M059J (cell line): ENCODE data around the gene PLEKHA6. TPM values are rescaled to one million over a fixed set of nuclear protein-coding genes. Genes with fewer than 3 reads are reported as not detected.

Experiments used
- DNase-seq: peaks from one replicate; pipeline ENCODE4 v3.0.0-alpha.2; 2012; ENCODE audit warnings: low read depth
- total RNA-seq: library from RNA; depleted of rRNA; stranded (reverse); fragments of >200 nt; shearing (Covaris generic); gene quantifications from 2 replicates; pipeline ENCODE4 v1.2.3, GENCODE V29; 2014

The PLEKHA6 gene
- total RNA-seq, 1 experiment from 2014 or later = 4.9 TPM

GRCh38 chr1:204285436-204286305 lies 74.1 kb downstream of the PLEKHA6 start:
- no peak for DNase-seq

GRCh38 chr1:204284929-204285328 lies 74.8 kb downstream of the PLEKHA6 start:
- no peak for DNase-seq

- peak; percentile 35 for DNase-seq
These were observed 75.7 kb downstream of the PLEKHA6 start for GRCh38 chr1:204283711-204284651.

- no peak for DNase-seq
These were observed 76.9 kb downstream of the PLEKHA6 start for GRCh38 chr1:204282761-204283221.

GRCh38 chr1:204280099-204280961 lies 79.4 kb downstream of the PLEKHA6 start:
- DNase-seq = no peak

GRCh38 chr1:204278958-204279357 lies 80.8 kb downstream of the PLEKHA6 start:
- DNase-seq = no peak

GRCh38 chr1:204278251-204278650 lies 81.5 kb downstream of the PLEKHA6 start:
- no peak for DNase-seq

- DNase-seq = no peak
These were observed 82.0 kb downstream of the PLEKHA6 start for GRCh38 chr1:204277563-204278219.

- no peak for DNase-seq
These were observed 83.9 kb downstream of the PLEKHA6 start for GRCh38 chr1:204275695-204276370.

GRCh38 chr1:204274446-204274845 lies 85.3 kb downstream of the PLEKHA6 start:
- no peak for DNase-seq

GRCh38 chr1:204272505-204272904 lies 87.2 kb downstream of the PLEKHA6 start:
- no peak for DNase-seq

- DNase-seq = no peak
These were observed 87.8 kb downstream of the PLEKHA6 start for GRCh38 chr1:204271970-204272369.

GRCh38 chr1:204268101-204268500 lies 91.6 kb downstream of the PLEKHA6 start:
- DNase-seq = no peak

- DNase-seq = no peak
These were observed 92.5 kb downstream of the PLEKHA6 start for GRCh38 chr1:204267191-204267601.

- no peak for DNase-seq
These were observed 93.2 kb downstream of the PLEKHA6 start for GRCh38 chr1:204266504-204267034.

- DNase-seq = no peak
These were observed 94.1 kb downstream of the PLEKHA6 start for GRCh38 chr1:204265665-204266064.

GRCh38 chr1:204264805-204265204 lies 94.9 kb downstream of the PLEKHA6 start:
- no peak for DNase-seq

GRCh38 chr1:204263254-204263910 lies 96.3 kb downstream of the PLEKHA6 start:
- DNase-seq = no peak

- DNase-seq = no peak
These were observed 97.0 kb downstream of the PLEKHA6 start for GRCh38 chr1:204262506-204263253.
